Measurements from ENCODE around the gene IQCF6.
"Not testable (repeated sequence)": the region's sequence is repeated elsewhere in the genome, so short reads cannot be mapped to it uniquely, and the experiment has no call there.

IQCF6 gene

GRCh38 chr3:51802106-51802703, 23.2 kb upstream of the IQCF6 start:
- Histone ChIP-seq H3K4me1 (ENCODE audit: control insufficient read depth, insufficient read depth, low read length) (peaks cover 12% of the 10 kb centered on the region), H3K4me3 (ENCODE audit: insufficient read depth, low read depth, low read length) (no peak overlapping the region), H3K27ac (ENCODE audit: insufficient read depth, low read depth, low read length, poor library complexity, severe bottlenecking) (no peak overlapping the region), H3K36me3 (ENCODE audit: control insufficient read depth, insufficient read depth, low read length) (no peaks in the 10 kb centered on the region), H3K27me3 (ENCODE audit: control insufficient read depth, insufficient read depth, low read length, poor library complexity, severe bottlenecking) (peaks cover 4% of the 10 kb centered on the region), H3K9me3 (ENCODE audit: control insufficient read depth, low read length) (no peaks in the 10 kb centered on the region)
- WGBS, 2 experiments = 21 to 22% methylated on average over 11 of the region's 11 CpGs

GRCh38 chr3:51800750-51801125, 21.7 kb upstream of the IQCF6 start:
- Histone ChIP-seq H3K27ac (ENCODE audit: insufficient read depth, low read depth, low read length, poor library complexity, severe bottlenecking) (no peak overlapping the region), H3K4me3 (ENCODE audit: insufficient read depth, low read depth, low read length) (no peak overlapping the region), H3K4me1 (ENCODE audit: control insufficient read depth, insufficient read depth, low read length) (peaks cover 12% of the 10 kb centered on the region), H3K36me3 (ENCODE audit: control insufficient read depth, insufficient read depth, low read length) (no peaks in the 10 kb centered on the region), H3K27me3 (ENCODE audit: control insufficient read depth, insufficient read depth, low read length, poor library complexity, severe bottlenecking) (peaks cover 4% of the 10 kb centered on the region), H3K9me3 (ENCODE audit: control insufficient read depth, low read length) (no peaks in the 10 kb centered on the region)
- WGBS, 2 experiments = 79 to 81% methylated on average over 5 of the region's 5 CpGs

- WGBS, 2 experiments = 28 to 52% methylated on average over 2 to 3 of the region's 3 CpGs
- Histone ChIP-seq H3K4me3 (ENCODE audit: insufficient read depth, low read depth, low read length) (no peak overlapping the region), H3K9me3 (ENCODE audit: control insufficient read depth, low read length) (no peaks in the 10 kb centered on the region), H3K4me1 (ENCODE audit: control insufficient read depth, insufficient read depth, low read length) (peaks cover 12% of the 10 kb centered on the region), H3K27me3 (ENCODE audit: control insufficient read depth, insufficient read depth, low read length, poor library complexity, severe bottlenecking) (peaks cover 4% of the 10 kb centered on the region), H3K27ac (ENCODE audit: insufficient read depth, low read depth, low read length, poor library complexity, severe bottlenecking) (no peak overlapping the region), H3K36me3 (ENCODE audit: control insufficient read depth, insufficient read depth, low read length) (no peaks in the 10 kb centered on the region)
Measured at GRCh38 chr3:51799879-51800749, 21.1 kb upstream of the IQCF6 start.

- H3K9me3 ChIP-seq (ENCODE audit: control insufficient read depth, low read length) = no peaks in the 10 kb centered on the region
- H3K4me3 ChIP-seq (ENCODE audit: insufficient read depth, low read depth, low read length) = no peak overlapping the region
- WGBS, 2 experiments = 40 to 44% methylated on average over 3 of the region's 3 CpGs
- H3K36me3 ChIP-seq (ENCODE audit: control insufficient read depth, insufficient read depth, low read length) = no peaks in the 10 kb centered on the region
- H3K27ac ChIP-seq (ENCODE audit: insufficient read depth, low read depth, low read length, poor library complexity, severe bottlenecking) = no peak overlapping the region
- H3K27me3 ChIP-seq (ENCODE audit: control insufficient read depth, insufficient read depth, low read length, poor library complexity, severe bottlenecking) = peaks cover 4% of the 10 kb centered on the region
- peaks cover 12% of the 10 kb centered on the region for H3K4me1 ChIP-seq (ENCODE audit: control insufficient read depth, insufficient read depth, low read length)
Measured at GRCh38 chr3:51798411-51798963, 19.4 kb upstream of the IQCF6 start.

- Histone ChIP-seq H3K4me1 (ENCODE audit: control insufficient read depth, insufficient read depth, low read length) (peaks cover 3% of the 10 kb centered on the region), H3K27me3 (ENCODE audit: control insufficient read depth, insufficient read depth, low read length, poor library complexity, severe bottlenecking) (no peaks in the 10 kb centered on the region), H3K4me3 (ENCODE audit: insufficient read depth, low read depth, low read length) (no peak overlapping the region), H3K9me3 (ENCODE audit: control insufficient read depth, low read length) (no peaks in the 10 kb centered on the region), H3K36me3 (ENCODE audit: control insufficient read depth, insufficient read depth, low read length) (no peaks in the 10 kb centered on the region), H3K27ac (ENCODE audit: insufficient read depth, low read depth, low read length, poor library complexity, severe bottlenecking) (no peak overlapping the region)
- 90 to 94% methylated on average over 1 of the region's 1 CpG for WGBS, 2 experiments
Measured at GRCh38 chr3:51796854-51797253, 17.8 kb upstream of the IQCF6 start.

- no peaks in the 10 kb centered on the region for H3K27me3 ChIP-seq (ENCODE audit: control insufficient read depth, insufficient read depth, low read length, poor library complexity, severe bottlenecking)
- no peaks in the 10 kb centered on the region for H3K9me3 ChIP-seq (ENCODE audit: control insufficient read depth, low read length)
- H3K27ac ChIP-seq (ENCODE audit: insufficient read depth, low read depth, low read length, poor library complexity, severe bottlenecking) = no peak overlapping the region
- no peaks in the 10 kb centered on the region for H3K36me3 ChIP-seq (ENCODE audit: control insufficient read depth, insufficient read depth, low read length)
- no peaks in the 10 kb centered on the region for H3K4me1 ChIP-seq (ENCODE audit: control insufficient read depth, insufficient read depth, low read length)
- 10 to 11% methylated on average over 2 of the region's 2 CpGs for WGBS, 2 experiments
- no peak overlapping the region for H3K4me3 ChIP-seq (ENCODE audit: insufficient read depth, low read depth, low read length)
Measured at GRCh38 chr3:51794206-51794605, 15.2 kb upstream of the IQCF6 start.

GRCh38 chr3:51792206-51792605, 13.2 kb upstream of the IQCF6 start:
- no peaks in the 10 kb centered on the region for H3K27me3 ChIP-seq (ENCODE audit: control insufficient read depth, insufficient read depth, low read length, poor library complexity, severe bottlenecking)
- 87 to 92% methylated on average over 7 of the region's 7 CpGs for WGBS, 2 experiments
- no peaks in the 10 kb centered on the region for H3K9me3 ChIP-seq (ENCODE audit: control insufficient read depth, low read length)
- no peaks in the 10 kb centered on the region for H3K4me1 ChIP-seq (ENCODE audit: control insufficient read depth, insufficient read depth, low read length)
- no peak overlapping the region for H3K27ac ChIP-seq (ENCODE audit: insufficient read depth, low read depth, low read length, poor library complexity, severe bottlenecking)
- no peak overlapping the region for H3K4me3 ChIP-seq (ENCODE audit: insufficient read depth, low read depth, low read length)
- no peaks in the 10 kb centered on the region for H3K36me3 ChIP-seq (ENCODE audit: control insufficient read depth, insufficient read depth, low read length)

GRCh38 chr3:51789437-51789836, 10.4 kb upstream of the IQCF6 start:
- H3K36me3 ChIP-seq (ENCODE audit: control insufficient read depth, insufficient read depth, low read length) = no peaks in the 10 kb centered on the region
- H3K27ac ChIP-seq (ENCODE audit: insufficient read depth, low read depth, low read length, poor library complexity, severe bottlenecking) = no peak overlapping the region
- no peaks in the 10 kb centered on the region for H3K27me3 ChIP-seq (ENCODE audit: control insufficient read depth, insufficient read depth, low read length, poor library complexity, severe bottlenecking)
- H3K4me1 ChIP-seq (ENCODE audit: control insufficient read depth, insufficient read depth, low read length) = no peaks in the 10 kb centered on the region
- WGBS, 2 experiments = 88 to 93% methylated on average over 1 of the region's 1 CpG
- H3K4me3 ChIP-seq (ENCODE audit: insufficient read depth, low read depth, low read length) = no peak overlapping the region
- H3K9me3 ChIP-seq (ENCODE audit: control insufficient read depth, low read length) = no peaks in the 10 kb centered on the region

GRCh38 chr3:51787576-51787975, 8.5 kb upstream of the IQCF6 start:
- not testable (repeated sequence) for H3K27ac ChIP-seq (ENCODE audit: insufficient read depth, low read depth, low read length, poor library complexity, severe bottlenecking); H3K36me3 ChIP-seq (ENCODE audit: control insufficient read depth, insufficient read depth, low read length); H3K4me1 ChIP-seq (ENCODE audit: control insufficient read depth, insufficient read depth, low read length); H3K27me3 ChIP-seq (ENCODE audit: control insufficient read depth, insufficient read depth, low read length, poor library complexity, severe bottlenecking); H3K9me3 ChIP-seq (ENCODE audit: control insufficient read depth, low read length); H3K4me3 ChIP-seq (ENCODE audit: insufficient read depth, low read depth, low read length)

GRCh38 chr3:51786267-51786666, 7.2 kb upstream of the IQCF6 start:
- H3K9me3 ChIP-seq (ENCODE audit: control insufficient read depth, low read length) = no peaks in the 10 kb centered on the region
- H3K36me3 ChIP-seq (ENCODE audit: control insufficient read depth, insufficient read depth, low read length) = no peaks in the 10 kb centered on the region
- no peak overlapping the region for H3K4me3 ChIP-seq (ENCODE audit: insufficient read depth, low read depth, low read length)
- H3K27me3 ChIP-seq (ENCODE audit: control insufficient read depth, insufficient read depth, low read length, poor library complexity, severe bottlenecking) = no peaks in the 10 kb centered on the region
- H3K27ac ChIP-seq (ENCODE audit: insufficient read depth, low read depth, low read length, poor library complexity, severe bottlenecking) = no peak overlapping the region
- H3K4me1 ChIP-seq (ENCODE audit: control insufficient read depth, insufficient read depth, low read length) = no peaks in the 10 kb centered on the region
- WGBS, 2 experiments = 93 to 98% methylated on average over 2 of the region's 2 CpGs

Data from ectodermal cell (in vitro differentiated cells).